ENCODE measurements around the gene SERPINA5. TPM values are rescaled to one million over a fixed set of nuclear protein-coding genes. Genes with fewer than 3 reads are reported as not detected.

SERPINA5 gene
- total RNA-seq, 1 donor from 2014 or later = 2.4 TPM

DNA sequence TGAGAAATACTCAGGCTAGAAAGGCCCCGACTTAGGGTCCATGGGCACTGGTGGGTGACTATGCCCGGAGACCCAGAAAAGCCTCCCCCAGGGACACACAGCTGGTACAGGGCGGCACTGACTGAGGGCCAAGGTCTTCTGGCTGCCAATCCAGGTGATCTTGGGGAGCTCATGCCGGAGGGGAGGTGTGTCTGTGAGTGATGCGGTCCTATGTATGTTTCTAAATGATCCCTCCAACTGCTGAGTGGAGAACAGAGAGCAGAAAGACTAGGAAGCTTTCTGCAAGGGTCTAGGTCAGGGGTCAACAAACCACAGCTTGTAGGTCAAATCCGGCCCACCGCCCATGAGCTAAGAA is 19.6 kb upstream of the SERPINA5 start:
- TF ChIP-seq, protein P1, sequence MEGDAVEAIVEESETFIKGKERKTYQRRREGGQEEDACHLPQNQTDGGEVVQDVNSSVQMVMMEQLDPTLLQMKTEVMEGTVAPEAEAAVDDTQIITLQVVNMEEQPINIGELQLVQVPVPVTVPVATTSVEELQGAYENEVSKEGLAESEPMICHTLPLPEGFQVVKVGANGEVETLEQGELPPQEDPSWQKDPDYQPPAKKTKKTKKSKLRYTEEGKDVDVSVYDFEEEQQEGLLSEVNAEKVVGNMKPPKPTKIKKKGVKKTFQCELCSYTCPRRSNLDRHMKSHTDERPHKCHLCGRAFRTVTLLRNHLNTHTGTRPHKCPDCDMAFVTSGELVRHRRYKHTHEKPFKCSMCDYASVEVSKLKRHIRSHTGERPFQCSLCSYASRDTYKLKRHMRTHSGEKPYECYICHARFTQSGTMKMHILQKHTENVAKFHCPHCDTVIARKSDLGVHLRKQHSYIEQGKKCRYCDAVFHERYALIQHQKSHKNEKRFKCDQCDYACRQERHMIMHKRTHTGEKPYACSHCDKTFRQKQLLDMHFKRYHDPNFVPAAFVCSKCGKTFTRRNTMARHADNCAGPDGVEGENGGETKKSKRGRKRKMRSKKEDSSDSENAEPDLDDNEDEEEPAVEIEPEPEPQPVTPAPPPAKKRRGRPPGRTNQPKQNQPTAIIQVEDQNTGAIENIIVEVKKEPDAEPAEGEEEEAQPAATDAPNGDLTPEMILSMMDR (conservative IDR thresholded peaks at IDR 0.05; ENCODE audit: low read depth, low read length) = no peak
- DNase-seq (ENCODE audit: low read depth) = no peak
- no peak overlapping the region for H3K4me3 ChIP-seq (ENCODE audit: low read depth, low read length)

DNA sequence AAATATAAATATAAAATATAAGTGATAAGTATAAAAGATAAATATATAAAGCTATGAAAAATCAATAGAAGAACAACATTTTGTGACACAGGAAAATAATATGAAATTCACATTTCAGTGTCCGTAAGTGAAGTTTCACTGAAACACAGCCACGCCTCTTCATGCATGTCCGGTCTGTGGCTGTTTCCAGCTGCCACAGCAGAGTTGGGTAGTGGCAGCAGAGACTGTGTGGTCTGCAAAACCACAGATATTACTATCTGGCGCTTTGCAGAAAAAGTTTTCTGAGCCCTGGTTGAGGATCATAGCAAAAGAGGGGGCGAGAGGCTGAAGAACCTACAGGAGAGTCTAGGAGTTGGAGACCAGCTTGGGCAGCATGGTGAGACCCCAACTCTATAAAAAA is 19.2 kb upstream of the SERPINA5 start:
- no peak overlapping the region for H3K4me3 ChIP-seq (ENCODE audit: low read depth, low read length)
- TF ChIP-seq, protein P1 (conservative IDR thresholded peaks at IDR 0.05; ENCODE audit: low read depth, low read length) = no peak
- no peak for DNase-seq (ENCODE audit: low read depth)

DNA sequence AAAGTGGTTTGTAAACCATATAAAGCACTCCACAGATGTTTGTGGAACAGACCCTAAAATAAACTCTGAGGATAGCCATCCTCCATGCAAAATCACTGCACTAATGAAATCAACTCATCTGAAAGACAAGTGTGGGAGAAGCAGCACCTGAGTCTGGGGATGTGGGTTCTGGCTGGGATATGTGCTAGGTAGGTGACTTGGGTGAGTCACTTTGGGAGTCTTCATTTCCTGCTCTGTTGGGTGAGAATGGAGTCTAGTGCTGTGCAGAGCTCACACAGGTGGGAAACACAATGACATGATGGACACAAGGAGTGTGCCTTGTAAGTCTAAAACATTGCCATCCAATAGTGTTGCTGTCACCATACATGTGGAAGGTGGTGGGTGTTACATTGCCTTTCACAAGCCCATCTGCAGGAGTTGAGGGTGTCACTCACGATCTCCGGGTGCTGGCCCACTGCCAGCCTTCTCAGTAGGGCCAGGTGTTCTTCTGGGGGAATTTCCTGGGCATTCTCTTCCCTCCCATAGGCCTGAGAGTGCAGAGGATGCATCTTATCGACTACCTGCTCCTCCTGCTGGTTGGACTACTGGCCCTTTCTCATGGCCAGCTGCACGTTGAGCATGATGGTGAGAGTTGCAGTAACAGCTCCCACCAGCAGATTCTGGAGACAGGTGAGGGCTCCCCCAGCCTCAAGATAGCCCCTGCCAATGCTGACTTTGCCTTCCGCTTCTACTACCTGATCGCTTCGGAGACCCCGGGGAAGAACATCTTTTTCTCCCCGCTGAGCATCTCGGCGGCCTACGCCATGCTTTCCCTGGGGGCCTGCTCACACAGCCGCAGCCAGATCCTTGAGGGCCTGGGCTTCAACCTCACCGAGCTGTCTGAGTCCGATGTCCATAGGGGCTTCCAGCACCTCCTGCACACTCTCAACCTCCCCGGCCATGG is 18.0 kb upstream of the SERPINA5 start:
- DNase-seq (ENCODE audit: low read depth) = no peak
- TF ChIP-seq, protein P1 (conservative IDR thresholded peaks at IDR 0.05; ENCODE audit: low read depth, low read length) = no peak
- H3K4me3 ChIP-seq (ENCODE audit: low read depth, low read length) = no peak overlapping the region

DNA sequence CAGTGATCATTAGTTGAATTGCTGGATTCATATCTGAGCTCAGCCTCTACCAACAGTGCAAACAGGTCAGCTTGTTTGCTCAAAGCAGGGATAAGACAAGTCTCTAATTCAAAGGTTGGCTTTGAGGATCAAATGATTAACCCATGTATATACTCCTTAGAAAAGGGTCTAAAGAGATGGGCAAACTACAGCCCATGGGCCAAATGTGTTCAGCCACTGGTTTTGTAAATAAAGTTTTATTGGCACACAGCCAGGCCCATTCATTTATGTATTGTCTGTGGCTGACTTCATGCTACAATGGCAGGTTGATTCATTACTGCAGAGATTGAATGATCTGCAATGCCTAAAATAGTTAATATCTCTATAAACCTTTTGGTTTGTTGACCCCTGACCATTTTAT is 16.8 kb upstream of the SERPINA5 start:
- H3K4me3 ChIP-seq (ENCODE audit: low read depth, low read length) = no peak overlapping the region
- TF ChIP-seq, protein P1 (conservative IDR thresholded peaks at IDR 0.05; ENCODE audit: low read depth, low read length) = no peak
- no peak for DNase-seq (ENCODE audit: low read depth)

DNA sequence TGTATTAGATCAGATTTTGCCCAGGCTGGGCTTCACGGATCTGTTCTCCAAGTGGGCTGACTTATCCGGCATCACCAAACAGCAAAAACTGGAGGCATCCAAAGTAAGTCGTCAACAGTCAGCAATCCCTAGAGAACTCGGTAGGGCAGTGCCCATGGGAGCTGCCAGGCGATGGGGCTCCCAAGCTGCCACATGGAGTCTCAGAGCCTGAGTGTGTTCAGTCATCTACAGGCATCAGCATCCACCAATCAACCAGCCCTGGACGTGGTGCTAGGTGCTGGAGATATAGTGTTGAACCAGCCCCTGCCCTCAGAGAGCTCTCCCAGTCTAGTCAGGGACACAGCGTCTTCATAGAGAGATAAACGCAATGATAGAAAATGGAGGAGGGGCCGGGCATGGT is 13.0 kb upstream of the SERPINA5 start:
- no peak for DNase-seq (ENCODE audit: low read depth)
- TF ChIP-seq, protein P1 (conservative IDR thresholded peaks at IDR 0.05; ENCODE audit: low read depth, low read length) = no peak
- H3K4me3 ChIP-seq (ENCODE audit: low read depth, low read length) = no peak overlapping the region

DNA sequence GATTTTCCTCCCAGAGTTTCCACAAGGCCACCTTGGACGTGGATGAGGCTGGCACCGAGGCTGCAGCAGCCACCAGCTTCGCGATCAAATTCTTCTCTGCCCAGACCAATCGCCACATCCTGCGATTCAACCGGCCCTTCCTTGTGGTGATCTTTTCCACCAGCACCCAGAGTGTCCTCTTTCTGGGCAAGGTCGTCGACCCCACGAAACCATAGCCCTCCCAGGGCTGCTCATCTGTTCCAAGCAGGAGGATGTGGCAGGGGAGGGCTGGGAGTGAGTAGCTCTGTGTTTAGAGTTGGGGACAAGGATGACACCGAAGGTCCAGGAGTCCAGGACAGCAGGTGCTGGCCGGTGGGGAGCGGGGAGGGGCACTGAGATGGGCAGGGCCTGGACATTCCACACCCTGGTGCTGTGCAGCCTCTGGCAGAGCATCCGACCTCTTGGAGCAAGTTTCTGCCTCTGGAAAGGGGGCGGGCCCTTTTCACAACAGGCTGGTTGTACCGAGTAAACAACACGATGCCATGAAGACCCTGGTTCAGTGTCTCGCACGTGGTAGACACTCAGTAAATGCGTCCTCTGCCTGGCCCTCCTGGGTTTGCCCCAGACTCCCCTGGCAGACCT is 11.7 kb upstream of the SERPINA5 start:
- H3K4me3 ChIP-seq (ENCODE audit: low read depth, low read length) = no peak overlapping the region
- TF ChIP-seq, protein P1 (conservative IDR thresholded peaks at IDR 0.05; ENCODE audit: low read depth, low read length) = no peak
- no peak for DNase-seq (ENCODE audit: low read depth)
